Osteocyte (in vitro differentiated cells): ENCODE measurements around the gene ASIC1. TPM values are rescaled to one million over a fixed set of nuclear protein-coding genes. Genes with fewer than 3 reads are reported as not detected.

Source experiments
- DNase-seq: peaks from one replicate; pipeline ENCODE4 v3.0.0; 2021; ENCODE audit warnings: mixed read lengths; ENCODE audit not compliant: unreplicated experiment; ENCODE audit errors: extremely low spot score
- H3K27ac Mint-ChIP-seq: one replicate; pipeline ENCODE4 v1.8.0; 2021; ENCODE audit warnings: mild to moderate bottlenecking, mixed read lengths; ENCODE audit not compliant: unreplicated experiment
- H3K27me3 Mint-ChIP-seq: one replicate; pipeline ENCODE4 v1.8.0; 2021; ENCODE audit warnings: mixed read lengths; ENCODE audit not compliant: unreplicated experiment
- H3K36me3 Mint-ChIP-seq: one replicate; pipeline ENCODE4 v1.8.0; 2021; ENCODE audit warnings: mixed read lengths; ENCODE audit not compliant: unreplicated experiment
- H3K4me1 Mint-ChIP-seq: one replicate; pipeline ENCODE4 v1.8.0; 2021; ENCODE audit warnings: mixed read lengths; ENCODE audit not compliant: unreplicated experiment
- H3K4me3 Mint-ChIP-seq: one replicate; pipeline ENCODE4 v1.8.0; 2021; ENCODE audit warnings: mild to moderate bottlenecking, moderate library complexity, mixed read lengths; ENCODE audit not compliant: unreplicated experiment
- H3K9me3 Mint-ChIP-seq: one replicate; pipeline ENCODE4 v1.8.0; 2021; ENCODE audit warnings: mixed read lengths; ENCODE audit not compliant: unreplicated experiment
- total RNA-seq: library from RNA; stranded (reverse); gene quantifications from 2 replicates; pipeline ENCODE4 v1.2.1, GENCODE V29; 2021
- TF ChIP-seq, protein P1 (sequence below): fragments of 200-600 bp; sonication (generic); IDR thresholded peaks from 2 replicates; pipeline ENCODE4 v1.5.0; 2021; ENCODE audit warnings: antibody characterized with exemption, mild to moderate bottlenecking, moderate library complexity

Gene ASIC1
- total RNA-seq, 1 donor from 2014 or later: 2.1 TPM

DNA sequence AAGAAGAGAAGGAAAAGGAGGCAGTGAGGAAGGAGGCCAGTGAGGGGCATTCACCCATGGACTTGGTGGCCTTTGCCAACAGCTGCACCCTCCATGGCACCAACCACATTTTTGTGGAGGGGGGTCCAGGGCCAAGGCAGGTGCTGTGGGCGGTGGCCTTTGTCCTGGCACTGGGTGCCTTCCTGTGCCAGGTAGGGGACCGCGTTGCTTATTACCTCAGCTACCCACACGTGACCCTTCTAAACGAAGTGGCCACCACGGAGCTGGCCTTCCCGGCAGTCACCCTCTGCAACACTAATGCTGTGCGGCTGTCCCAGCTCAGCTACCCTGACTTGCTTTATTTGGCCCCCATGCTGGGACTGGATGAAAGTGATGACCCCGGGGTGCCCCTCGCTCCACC is 16.3 kb downstream of the ASIC1 start:
- no peaks in the 10 kb centered on the region for H3K9me3 Mint-ChIP-seq
- no peaks in the 10 kb centered on the region for H3K27me3 Mint-ChIP-seq
- peaks cover 13% of the 10 kb centered on the region for H3K4me1 Mint-ChIP-seq
- no peak for DNase-seq
- H3K27ac Mint-ChIP-seq: no peak overlapping the region
- H3K4me3 Mint-ChIP-seq: no peak overlapping the region
- TF ChIP-seq, protein P1, sequence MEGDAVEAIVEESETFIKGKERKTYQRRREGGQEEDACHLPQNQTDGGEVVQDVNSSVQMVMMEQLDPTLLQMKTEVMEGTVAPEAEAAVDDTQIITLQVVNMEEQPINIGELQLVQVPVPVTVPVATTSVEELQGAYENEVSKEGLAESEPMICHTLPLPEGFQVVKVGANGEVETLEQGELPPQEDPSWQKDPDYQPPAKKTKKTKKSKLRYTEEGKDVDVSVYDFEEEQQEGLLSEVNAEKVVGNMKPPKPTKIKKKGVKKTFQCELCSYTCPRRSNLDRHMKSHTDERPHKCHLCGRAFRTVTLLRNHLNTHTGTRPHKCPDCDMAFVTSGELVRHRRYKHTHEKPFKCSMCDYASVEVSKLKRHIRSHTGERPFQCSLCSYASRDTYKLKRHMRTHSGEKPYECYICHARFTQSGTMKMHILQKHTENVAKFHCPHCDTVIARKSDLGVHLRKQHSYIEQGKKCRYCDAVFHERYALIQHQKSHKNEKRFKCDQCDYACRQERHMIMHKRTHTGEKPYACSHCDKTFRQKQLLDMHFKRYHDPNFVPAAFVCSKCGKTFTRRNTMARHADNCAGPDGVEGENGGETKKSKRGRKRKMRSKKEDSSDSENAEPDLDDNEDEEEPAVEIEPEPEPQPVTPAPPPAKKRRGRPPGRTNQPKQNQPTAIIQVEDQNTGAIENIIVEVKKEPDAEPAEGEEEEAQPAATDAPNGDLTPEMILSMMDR: no peak
- no peaks in the 10 kb centered on the region for H3K36me3 Mint-ChIP-seq

DNA sequence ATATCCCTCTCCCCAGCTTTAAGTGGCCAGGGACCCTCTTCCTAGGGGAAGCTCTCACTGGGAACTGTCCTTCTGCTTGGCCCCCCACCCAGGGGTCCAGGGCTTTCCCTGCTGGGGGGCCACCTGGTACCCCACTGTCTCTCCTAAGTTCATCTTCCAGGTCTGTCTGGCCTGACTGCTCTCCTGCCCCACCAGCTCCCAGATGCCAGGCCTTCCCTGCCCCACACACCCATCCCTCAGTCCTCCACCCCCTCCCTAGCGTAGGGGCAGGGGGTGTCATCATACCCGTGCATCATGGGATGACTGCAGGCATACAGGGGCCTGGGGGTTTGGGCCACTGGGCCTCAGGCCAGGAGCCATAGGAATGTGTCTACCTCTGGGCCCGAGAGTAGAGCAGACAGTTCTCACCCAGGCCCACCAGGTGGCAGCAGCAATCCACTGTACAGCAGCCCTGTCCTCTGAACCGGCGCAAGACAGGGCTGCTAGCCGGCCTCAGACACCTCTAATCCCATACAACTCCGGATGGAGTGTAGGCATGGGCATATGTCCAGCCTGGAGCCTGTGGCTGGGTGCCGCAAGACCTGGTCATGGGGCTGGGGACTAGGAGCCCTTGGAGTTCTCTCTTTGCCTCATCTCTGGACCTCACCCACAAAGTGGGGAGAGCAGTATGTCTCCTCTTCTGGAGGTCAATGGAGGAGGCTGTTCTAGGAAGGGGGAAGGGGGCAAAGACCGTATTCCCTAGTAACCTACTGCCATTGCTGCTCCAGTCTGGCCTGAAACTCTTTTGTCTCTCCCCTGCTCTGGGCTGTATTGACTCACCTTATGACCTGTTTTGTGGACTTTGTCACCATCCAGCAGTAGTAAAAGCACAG is 17.8 kb downstream of the ASIC1 start:
- Mint-ChIP-seq H3K27ac (peak overlapping the region; percentile 68), H3K36me3 (no peaks in the 10 kb centered on the region), H3K27me3 (no peaks in the 10 kb centered on the region), H3K4me3 (no peak overlapping the region), H3K4me1 (peaks cover 10% of the 10 kb centered on the region), H3K9me3 (no peaks in the 10 kb centered on the region)
- DNase-seq: peak; percentile 95
- TF ChIP-seq, protein P1: peak; percentile 95

DNA sequence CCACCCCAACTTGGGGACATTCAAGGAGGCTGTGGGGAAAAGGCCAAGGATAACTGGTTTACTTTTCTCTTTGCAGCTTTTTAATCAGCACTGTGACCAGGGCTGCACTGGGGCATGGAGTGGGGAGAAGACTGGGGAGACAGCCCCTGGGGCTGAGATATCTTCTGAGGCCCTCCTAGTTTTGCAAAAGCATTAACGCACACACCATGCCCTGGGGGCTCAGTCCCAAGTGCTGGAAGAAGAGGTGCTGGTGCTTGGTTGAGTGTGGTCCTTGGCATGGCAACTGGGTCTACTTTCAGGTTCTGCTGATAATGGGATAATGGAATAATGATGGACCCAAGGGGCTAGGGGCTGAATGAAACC is 18.4 kb downstream of the ASIC1 start:
- no peaks in the 10 kb centered on the region for H3K36me3 Mint-ChIP-seq

DNA sequence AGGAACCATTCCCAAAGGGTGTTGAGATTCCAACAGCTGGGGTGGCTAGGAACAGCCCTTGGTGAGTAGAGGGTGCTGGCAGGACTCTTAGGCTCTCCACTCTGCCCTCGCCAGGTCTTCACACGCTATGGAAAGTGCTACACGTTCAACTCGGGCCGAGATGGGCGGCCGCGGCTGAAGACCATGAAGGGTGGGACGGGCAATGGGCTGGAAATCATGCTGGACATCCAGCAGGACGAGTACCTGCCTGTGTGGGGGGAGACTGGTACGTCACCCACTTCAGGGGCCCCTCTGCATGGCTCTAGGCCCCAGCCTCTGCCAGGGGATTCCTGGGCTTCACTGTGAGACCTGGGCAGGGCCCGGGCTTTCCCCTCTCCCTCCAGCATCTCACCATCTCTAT is 19.7 kb downstream of the ASIC1 start:
- H3K36me3 Mint-ChIP-seq: no peaks in the 10 kb centered on the region

More for the DNA sequence above, 18.4 kb downstream of the ASIC1 start:
- peaks cover 4% of the 10 kb centered on the region for H3K4me1 Mint-ChIP-seq
- TF ChIP-seq, protein P1: no peak
- no peaks in the 10 kb centered on the region for H3K9me3 Mint-ChIP-seq
- no peak for DNase-seq
- no peaks in the 10 kb centered on the region for H3K27me3 Mint-ChIP-seq
- H3K27ac Mint-ChIP-seq: no peak overlapping the region
- no peak overlapping the region for H3K4me3 Mint-ChIP-seq

DNA sequence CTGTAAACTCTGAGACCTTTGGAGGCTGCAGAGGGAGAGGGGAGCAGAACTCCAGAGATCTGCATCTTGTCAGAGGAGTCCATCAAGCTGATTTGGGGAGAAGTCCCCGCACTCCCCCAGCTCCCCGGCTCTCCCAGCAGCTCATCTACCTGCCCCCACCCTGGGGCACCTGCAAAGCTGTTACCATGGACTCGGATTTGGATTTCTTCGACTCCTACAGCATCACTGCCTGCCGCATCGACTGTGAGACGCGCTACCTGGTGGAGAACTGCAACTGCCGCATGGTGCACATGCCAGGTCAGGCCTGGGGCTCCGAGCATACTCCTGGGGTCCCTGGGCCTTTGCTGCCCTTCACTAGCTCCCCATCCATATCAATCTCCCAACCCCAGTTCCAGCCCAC is 20.9 kb downstream of the ASIC1 start:
- no peaks in the 10 kb centered on the region for H3K36me3 Mint-ChIP-seq
- no peak overlapping the region for H3K4me3 Mint-ChIP-seq
- no peaks in the 10 kb centered on the region for H3K27me3 Mint-ChIP-seq
- no peak for DNase-seq
- H3K9me3 Mint-ChIP-seq: no peaks in the 10 kb centered on the region
- TF ChIP-seq, protein P1: no peak
- no peak overlapping the region for H3K27ac Mint-ChIP-seq
- H3K4me1 Mint-ChIP-seq: peaks cover 2% of the 10 kb centered on the region

More for the DNA sequence above, 19.7 kb downstream of the ASIC1 start:
- Mint-ChIP-seq H3K27me3 (no peaks in the 10 kb centered on the region), H3K27ac (no peak overlapping the region), H3K4me1 (peaks cover 2% of the 10 kb centered on the region), H3K4me3 (no peak overlapping the region), H3K9me3 (no peaks in the 10 kb centered on the region)
- TF ChIP-seq, protein P1: no peak
- no peak for DNase-seq
